HUES6 (cell line): ENCODE data around the gene CRIM1.

Experiments
- H3K27ac ChIP-seq: 2 replicates; pipeline ENCODE4 v1.7.0; 2013; ENCODE audit warnings: low read depth, mild to moderate bottlenecking, low read length, inconsistent platforms
- H3K27me3 ChIP-seq: 2 replicates; pipeline ENCODE4 v1.6.1; 2013; ENCODE audit warnings: low read length; ENCODE audit not compliant: control insufficient read depth, insufficient read depth
- H3K36me3 ChIP-seq: 2 replicates; pipeline ENCODE4 v1.6.1; 2013; ENCODE audit warnings: low read length; ENCODE audit not compliant: control insufficient read depth, insufficient read depth
- H3K4me1 ChIP-seq: 2 replicates; pipeline ENCODE4 v1.6.1; 2013; ENCODE audit warnings: low read length; ENCODE audit not compliant: control insufficient read depth, insufficient read depth
- H3K4me3 ChIP-seq: 2 replicates; pipeline ENCODE4 v1.5.1; 2013; ENCODE audit warnings: low read depth, low read length
- H3K9ac ChIP-seq: one replicate; pipeline ENCODE4 v1.6.1; 2013; ENCODE audit warnings: mild to moderate bottlenecking, low read length
- H3K9me3 ChIP-seq: 2 replicates; pipeline ENCODE4 v1.6.1; 2013; ENCODE audit warnings: low read depth, low read length; ENCODE audit not compliant: control insufficient read depth, insufficient read depth

Gene CRIM1

DNA sequence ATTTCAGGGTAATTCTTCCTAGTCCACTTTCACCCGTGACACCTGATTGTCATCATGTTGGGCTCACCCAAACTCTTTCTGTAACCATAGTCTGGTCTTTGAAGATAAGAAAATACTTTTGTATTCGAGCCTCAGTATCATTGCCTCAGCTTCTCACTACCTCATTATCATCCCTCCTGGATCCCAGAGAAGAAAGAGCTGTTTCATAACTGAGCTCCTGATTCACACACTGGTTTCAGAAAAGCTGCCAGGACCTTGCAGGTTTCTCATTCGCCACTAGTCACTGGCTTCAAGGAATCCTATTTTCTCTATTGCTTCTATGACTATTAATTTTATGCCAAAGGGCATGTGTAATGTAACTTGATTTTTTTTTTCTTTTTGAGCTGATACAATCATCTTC is 2.9 kb upstream of the CRIM1 start:
- Histone ChIP-seq H3K4me1 (peaks cover 16% of the 10 kb centered on the region), H3K4me3 (no peak overlapping the region), H3K27ac (no peak overlapping the region), H3K36me3 (no peaks in the 10 kb centered on the region), H3K9me3 (no peaks in the 10 kb centered on the region), H3K27me3 (peaks cover 12% of the 10 kb centered on the region), H3K9ac (no peak overlapping the region)

DNA sequence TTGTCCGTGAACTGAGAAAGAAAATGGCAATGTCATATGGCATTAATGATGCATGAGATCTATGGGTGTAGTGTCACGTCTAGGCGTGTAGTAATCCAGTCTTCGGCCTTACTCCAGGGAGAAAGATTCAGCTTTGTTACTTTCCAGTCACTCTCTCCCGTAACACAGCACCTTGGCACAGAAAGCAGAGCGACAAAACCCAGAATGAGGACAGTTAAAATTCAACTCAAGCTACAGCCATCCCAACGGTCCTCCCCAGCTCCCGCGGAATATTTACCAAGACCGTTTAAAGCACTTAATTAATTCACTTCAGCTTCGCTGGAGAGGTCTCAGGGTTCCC is 797 bp upstream of the CRIM1 start:
- no peak overlapping the region for H3K27ac ChIP-seq
- peaks cover 32% of the 10 kb centered on the region for H3K4me1 ChIP-seq
- H3K9me3 ChIP-seq, result no peaks in the 10 kb centered on the region
- H3K36me3 ChIP-seq, result no peaks in the 10 kb centered on the region
- peak overlapping the region; percentile 78 for H3K9ac ChIP-seq
- peaks cover 12% of the 10 kb centered on the region for H3K27me3 ChIP-seq
- H3K4me3 ChIP-seq, result peak overlapping the region; percentile 83

DNA sequence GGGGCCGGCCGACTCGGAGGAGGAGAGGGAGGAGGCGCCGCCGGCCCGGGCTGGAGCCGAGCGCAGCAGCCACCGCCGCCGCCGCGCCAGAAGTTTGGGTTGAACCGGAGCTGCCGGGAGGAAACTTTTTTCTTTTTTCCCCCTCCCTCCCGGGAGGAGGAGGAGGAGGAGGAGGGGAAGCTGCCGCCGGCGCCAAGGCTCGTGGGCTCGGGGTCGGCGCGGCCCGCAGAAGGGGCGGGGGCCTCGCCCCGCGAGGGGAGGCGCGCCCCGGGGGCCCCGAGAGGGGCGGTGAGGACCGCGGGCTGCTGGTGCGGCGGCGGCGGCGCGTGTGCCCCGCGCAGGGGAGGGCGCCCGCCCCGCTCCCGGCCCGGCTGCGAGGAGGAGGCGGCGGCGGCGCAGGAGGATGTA is 316 bp downstream of the CRIM1 start:
- H3K4me3 ChIP-seq, result peak overlapping the region; percentile 78
- peaks cover 12% of the 10 kb centered on the region for H3K27me3 ChIP-seq
- peak overlapping the region; percentile 84 for H3K9ac ChIP-seq
- no peaks in the 10 kb centered on the region for H3K36me3 ChIP-seq
- no peak overlapping the region for H3K27ac ChIP-seq
- no peaks in the 10 kb centered on the region for H3K9me3 ChIP-seq
- peaks cover 42% of the 10 kb centered on the region for H3K4me1 ChIP-seq

- H3K9ac ChIP-seq, result peak overlapping the region; percentile 84
- H3K27me3 ChIP-seq, result peaks cover 12% of the 10 kb centered on the region
- peaks cover 48% of the 10 kb centered on the region for H3K4me1 ChIP-seq
- no peaks in the 10 kb centered on the region for H3K36me3 ChIP-seq
- no peaks in the 10 kb centered on the region for H3K9me3 ChIP-seq
- H3K4me3 ChIP-seq, result peak overlapping the region; percentile 78
- peak overlapping the region; percentile 61 for H3K27ac ChIP-seq
Measured at GRCh38 chr2:36356298-36356989, 866 bp downstream of the CRIM1 start.

- Histone ChIP-seq H3K27ac (peak overlapping the region; percentile 61; the same call in 1 of the 2 replicates), H3K36me3 (no peaks in the 10 kb centered on the region), H3K9me3 (no peaks in the 10 kb centered on the region), H3K4me1 (peaks cover 52% of the 10 kb centered on the region), H3K9ac (peak overlapping the region; percentile 84), H3K27me3 (peaks cover 12% of the 10 kb centered on the region), H3K4me3 (peak overlapping the region; percentile 78)
Measured at GRCh38 chr2:36356990-36357846, 1.6 kb downstream of the CRIM1 start.

DNA sequence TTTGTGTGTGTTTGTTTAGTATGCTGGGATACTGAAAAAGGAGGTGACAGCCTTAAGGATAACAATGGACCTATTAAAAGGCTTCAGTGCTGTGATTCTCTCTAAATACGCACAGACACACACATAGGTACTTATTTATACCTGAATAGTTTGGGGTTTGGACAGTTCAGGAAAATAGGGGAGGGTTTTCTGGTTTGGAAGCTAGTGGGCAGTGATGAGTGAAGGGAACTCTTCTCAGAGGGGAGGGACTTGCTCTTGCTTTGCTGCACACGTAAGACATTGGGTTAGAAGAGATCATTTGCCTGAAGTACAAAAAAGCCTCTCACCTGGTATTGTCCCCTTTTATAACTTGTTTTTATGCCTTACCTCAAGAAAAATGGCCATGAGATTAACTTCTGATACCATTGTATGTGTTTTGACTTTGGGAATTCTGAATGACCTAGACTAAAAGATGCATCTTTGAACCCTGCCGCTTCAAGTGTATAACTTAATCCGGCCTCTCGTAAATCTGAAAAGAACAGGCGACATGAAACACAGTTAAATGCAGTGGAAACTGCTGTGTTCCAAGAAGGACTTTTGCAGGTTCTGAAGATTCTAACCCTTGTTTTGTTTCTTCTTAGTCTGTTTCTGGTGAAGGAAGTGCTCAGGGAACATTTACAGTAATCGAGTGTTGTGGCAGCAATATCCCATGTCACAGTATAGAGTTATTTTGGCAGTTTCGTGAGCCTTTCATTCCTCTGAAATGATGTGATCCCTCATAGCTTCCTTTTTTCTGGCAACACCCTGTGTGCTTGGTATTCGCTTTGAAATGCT is 2.5 kb downstream of the CRIM1 start:
- H3K4me3 ChIP-seq, result peak overlapping the region; percentile 78
- H3K27me3 ChIP-seq, result peaks cover 12% of the 10 kb centered on the region
- no peaks in the 10 kb centered on the region for H3K36me3 ChIP-seq
- no peak overlapping the region for H3K27ac ChIP-seq
- H3K9me3 ChIP-seq, result no peaks in the 10 kb centered on the region
- peak overlapping the region; percentile 84 for H3K9ac ChIP-seq
- H3K4me1 ChIP-seq, result peaks cover 52% of the 10 kb centered on the region

DNA sequence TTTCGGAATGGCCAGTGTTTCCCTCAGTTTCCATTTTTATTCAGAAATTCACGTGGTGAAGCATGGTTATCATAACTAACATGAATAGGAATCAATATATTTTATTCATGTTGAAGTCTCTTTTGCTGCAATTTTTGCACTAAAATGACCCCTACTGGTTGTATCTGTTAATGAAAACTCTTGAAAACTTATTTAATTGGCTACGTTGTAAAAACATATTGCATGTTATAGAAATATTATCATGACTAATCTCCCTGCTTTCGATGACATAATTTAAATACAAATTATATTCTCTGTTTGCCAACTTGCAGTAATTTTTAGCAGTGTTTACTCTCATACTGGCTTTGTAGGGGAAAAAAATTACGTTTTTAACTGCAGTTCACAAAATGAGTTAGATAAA is 3.5 kb downstream of the CRIM1 start:
- H3K27me3 ChIP-seq, result peaks cover 9% of the 10 kb centered on the region
- no peak overlapping the region for H3K27ac ChIP-seq
- H3K9me3 ChIP-seq, result no peaks in the 10 kb centered on the region
- peak overlapping the region; percentile 78; the same call in 1 of the 2 replicates for H3K4me3 ChIP-seq
- no peak overlapping the region for H3K9ac ChIP-seq
- H3K36me3 ChIP-seq, result no peaks in the 10 kb centered on the region
- peaks cover 58% of the 10 kb centered on the region for H3K4me1 ChIP-seq

DNA sequence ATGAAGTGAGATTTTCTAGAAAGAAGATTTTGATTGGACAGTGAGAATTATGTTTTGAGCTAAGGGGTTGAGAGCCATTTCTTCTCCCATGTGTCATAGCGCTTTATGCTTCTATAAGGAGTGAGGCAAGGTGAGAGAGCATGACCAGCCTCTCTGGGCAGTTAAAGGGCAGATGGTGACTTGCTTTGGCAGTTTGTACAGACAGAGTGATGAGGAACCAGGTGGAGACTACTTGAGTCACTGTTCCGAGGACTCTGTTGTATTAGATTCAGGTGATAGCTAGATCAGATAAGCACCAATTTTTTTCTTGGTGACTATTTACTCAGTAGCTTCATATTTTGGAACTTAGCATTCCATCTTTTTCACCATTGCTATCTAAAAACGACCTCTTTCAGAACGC is 4.5 kb downstream of the CRIM1 start:
- H3K9ac ChIP-seq, result no peak overlapping the region
- no peak overlapping the region for H3K4me3 ChIP-seq
- H3K4me1 ChIP-seq, result peaks cover 64% of the 10 kb centered on the region
- no peak overlapping the region for H3K27ac ChIP-seq
- no peaks in the 10 kb centered on the region for H3K27me3 ChIP-seq
- no peaks in the 10 kb centered on the region for H3K36me3 ChIP-seq
- no peaks in the 10 kb centered on the region for H3K9me3 ChIP-seq

GRCh38 chr2:36360834-36361233 is 5.3 kb downstream of the CRIM1 start:
- Histone ChIP-seq H3K9me3 (no peaks in the 10 kb centered on the region), H3K4me1 (peaks cover 70% of the 10 kb centered on the region), H3K4me3 (no peak overlapping the region), H3K36me3 (no peaks in the 10 kb centered on the region), H3K9ac (no peak overlapping the region), H3K27ac (no peak overlapping the region), H3K27me3 (no peaks in the 10 kb centered on the region)

GRCh38 chr2:36361396-36361795 is 5.8 kb downstream of the CRIM1 start:
- Histone ChIP-seq H3K9me3 (no peaks in the 10 kb centered on the region), H3K36me3 (no peaks in the 10 kb centered on the region), H3K27me3 (no peaks in the 10 kb centered on the region), H3K9ac (no peak overlapping the region), H3K4me1 (peaks cover 76% of the 10 kb centered on the region), H3K4me3 (no peak overlapping the region), H3K27ac (no peak overlapping the region)

- H3K36me3 ChIP-seq, result no peaks in the 10 kb centered on the region
- no peak overlapping the region for H3K27ac ChIP-seq
- H3K9ac ChIP-seq, result no peak overlapping the region
- H3K27me3 ChIP-seq, result no peaks in the 10 kb centered on the region
- H3K9me3 ChIP-seq, result no peaks in the 10 kb centered on the region
- peaks cover 85% of the 10 kb centered on the region for H3K4me1 ChIP-seq
- no peak overlapping the region for H3K4me3 ChIP-seq
Measured at GRCh38 chr2:36362291-36362690, 6.7 kb downstream of the CRIM1 start.
